ENCODE data around the gene LRPPRC.

Gene LRPPRC

GRCh38 chr2:43851011-43851980, 144.5 kb downstream of the LRPPRC start:
- H3K4me3 ChIP-seq (ENCODE audit: low read depth, low read length), result no peak overlapping the region
- DNase-seq (ENCODE audit: low read depth, low spot score), result no peak
- in situ Hi-C loops (cut with HindIII; ENCODE audit: low sequenced_read_pairs), result no loop called here
- TF ChIP-seq CTCF (IDR thresholded peaks at IDR 0.05; ENCODE audit: low read depth, low read length), result no peak

- no peak for TF ChIP-seq CTCF (IDR thresholded peaks at IDR 0.05; ENCODE audit: low read depth, low read length)
- DNase-seq (ENCODE audit: low read depth, low spot score), result no peak
- in situ Hi-C loops (cut with HindIII; ENCODE audit: low sequenced_read_pairs), result no loop called here
- no peak overlapping the region for H3K4me3 ChIP-seq (ENCODE audit: low read depth, low read length)
These were observed 147.6 kb downstream of the LRPPRC start for GRCh38 chr2:43848214-43848613.

- no peak for TF ChIP-seq CTCF (IDR thresholded peaks at IDR 0.05; ENCODE audit: low read depth, low read length)
- no peak overlapping the region for H3K4me3 ChIP-seq (ENCODE audit: low read depth, low read length)
- in situ Hi-C loops (cut with HindIII; ENCODE audit: low sequenced_read_pairs), result no loop called here
- DNase-seq (ENCODE audit: low read depth, low spot score), result no peak
These were observed 149.5 kb downstream of the LRPPRC start for GRCh38 chr2:43846140-43846793.

- no peak overlapping the region for H3K4me3 ChIP-seq (ENCODE audit: low read depth, low read length)
- in situ Hi-C loops (cut with HindIII; ENCODE audit: low sequenced_read_pairs), result no loop called here
- DNase-seq (ENCODE audit: low read depth, low spot score), result no peak
- TF ChIP-seq CTCF (IDR thresholded peaks at IDR 0.05; ENCODE audit: low read depth, low read length), result no peak
These were observed 150.6 kb downstream of the LRPPRC start for GRCh38 chr2:43845181-43845580.

GRCh38 chr2:43842866-43843226, 152.9 kb downstream of the LRPPRC start:
- in situ Hi-C loops (cut with HindIII; ENCODE audit: low sequenced_read_pairs), result no loop called here
- no peak overlapping the region for H3K4me3 ChIP-seq (ENCODE audit: low read depth, low read length)
- TF ChIP-seq CTCF (IDR thresholded peaks at IDR 0.05; ENCODE audit: low read depth, low read length), result no peak
- no peak for DNase-seq (ENCODE audit: low read depth, low spot score)

GRCh38 chr2:43841949-43842865, 153.6 kb downstream of the LRPPRC start:
- in situ Hi-C loops (cut with HindIII; ENCODE audit: low sequenced_read_pairs), result no loop called here
- no peak for DNase-seq (ENCODE audit: low read depth, low spot score)
- no peak for TF ChIP-seq CTCF (IDR thresholded peaks at IDR 0.05; ENCODE audit: low read depth, low read length)
- H3K4me3 ChIP-seq (ENCODE audit: low read depth, low read length), result no peak overlapping the region
